Skin epidermis (tissue), 12 donors: ENCODE results near the gene DND1.
"Not testable (repeated sequence)": the region's sequence is repeated elsewhere in the genome, so short reads cannot be mapped to it uniquely, and the experiment has no call there.

Source experiments
- H3K27ac ChIP-seq, 21 experiments: fragments of 200-600 bp; sonication (generic) in 11 of 21; one replicate each; pipeline ENCODE4 v1.5.0; 2020; ENCODE audit warnings: mild to moderate bottlenecking in 3 of 21, inconsistent platforms in 2 of 21, moderate library complexity in 2 of 21
- H3K4me3 ChIP-seq, 7 experiments: fragments of 200-600 bp; sonication (generic) in 2 of 7; one replicate each; pipeline ENCODE4 v1.5.0; 2020; ENCODE audit warnings: inconsistent platforms in 2 of 7, mild to moderate bottlenecking in 2 of 7, moderate library complexity in 1 of 7

DND1 gene

DNA sequence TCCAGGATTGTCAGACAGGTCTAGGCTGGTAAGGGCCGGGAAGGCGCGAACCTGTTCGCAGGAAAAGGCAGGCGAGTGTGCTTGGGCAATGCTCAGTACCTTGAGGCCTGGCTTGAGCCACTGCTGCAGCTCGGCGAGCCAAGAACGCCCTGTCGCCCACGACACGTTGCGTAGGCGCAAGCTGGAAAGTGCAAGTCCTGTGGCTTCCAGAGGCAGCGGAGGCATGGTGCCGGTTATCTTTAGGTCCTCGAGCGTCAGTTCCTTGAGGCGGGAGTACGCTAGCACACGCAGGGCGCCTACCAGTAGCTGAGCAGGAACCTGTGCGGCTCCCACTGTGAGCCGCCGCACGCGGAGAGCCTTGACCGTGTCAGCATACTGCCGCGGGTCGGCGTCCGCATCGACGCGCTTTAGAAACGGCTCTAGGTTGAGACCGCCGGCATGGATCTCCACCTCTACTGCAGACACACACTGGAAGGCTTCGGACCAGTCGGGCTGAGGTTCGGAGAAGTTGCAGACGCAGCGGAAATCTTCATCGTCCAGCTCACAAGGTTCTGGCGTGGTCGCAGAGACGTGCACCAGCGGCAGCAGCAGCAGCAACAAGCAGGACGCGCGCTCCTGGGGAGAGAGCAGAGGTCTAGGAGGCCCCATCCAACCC is 40.9 kb downstream of the DND1 start:
- Histone ChIP-seq H3K27ac (peak overlapping the region; percentile 18 to 86 (median 74)), H3K4me3 (peak overlapping the region; percentile 27 to 41 (median 35))

DNA sequence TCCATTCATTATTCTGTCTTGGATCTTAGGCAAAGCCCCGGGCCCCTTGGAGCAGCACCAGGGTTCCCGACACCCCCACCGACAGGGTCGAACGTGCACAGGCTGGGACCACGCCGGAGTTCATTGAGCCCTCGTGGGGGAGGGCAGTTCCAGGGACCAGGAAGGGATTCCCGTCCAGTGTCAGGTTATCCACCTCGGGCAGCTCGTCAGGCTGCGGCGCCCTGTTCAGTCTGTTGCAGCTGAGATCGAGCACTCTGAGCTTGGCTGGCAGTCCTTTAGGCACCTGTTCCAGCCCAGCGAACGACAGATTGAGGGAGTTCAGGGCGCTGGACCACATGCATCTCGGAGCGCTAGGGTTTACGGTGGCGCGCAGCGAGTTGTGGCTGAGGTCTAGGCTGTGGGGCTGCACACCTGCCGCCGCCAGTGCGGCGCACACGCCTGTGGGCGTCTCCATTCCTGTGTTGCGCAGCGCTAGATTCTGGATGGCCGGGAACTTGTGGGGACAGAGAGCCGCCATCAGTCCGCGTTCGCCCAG is 41.5 kb downstream of the DND1 start:
- Histone ChIP-seq H3K27ac (peak overlapping the region; percentile 18 to 86 (median 74)), H3K4me3 (peak overlapping the region; percentile 27 to 41 (median 35))

DNA sequence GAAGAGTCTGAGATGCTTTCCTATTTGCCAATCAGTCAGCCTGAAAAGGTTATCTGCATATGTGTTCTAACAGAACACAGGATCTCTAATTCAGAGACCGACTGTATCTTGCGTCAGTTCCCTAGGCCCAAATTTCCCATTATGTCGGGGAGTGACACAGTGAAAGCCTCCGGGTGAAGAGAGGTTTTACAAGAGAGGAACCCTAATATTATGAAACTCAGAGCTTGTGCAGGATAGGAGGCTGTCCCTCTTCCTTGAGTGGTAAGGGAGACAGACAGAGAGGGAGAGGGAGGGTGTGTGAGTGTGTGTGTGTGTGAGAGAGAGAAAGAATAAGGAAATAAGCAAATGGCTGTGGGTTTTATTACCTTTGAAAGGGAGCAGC is 42.3 kb downstream of the DND1 start:
- Histone ChIP-seq H3K27ac (peak overlapping the region in 12 of 21 experiments; percentile 45 to 86 (median 74)), H3K4me3 (peak overlapping the region in 6 of 7 experiments; percentile 1 to 41 (median 33))

DNA sequence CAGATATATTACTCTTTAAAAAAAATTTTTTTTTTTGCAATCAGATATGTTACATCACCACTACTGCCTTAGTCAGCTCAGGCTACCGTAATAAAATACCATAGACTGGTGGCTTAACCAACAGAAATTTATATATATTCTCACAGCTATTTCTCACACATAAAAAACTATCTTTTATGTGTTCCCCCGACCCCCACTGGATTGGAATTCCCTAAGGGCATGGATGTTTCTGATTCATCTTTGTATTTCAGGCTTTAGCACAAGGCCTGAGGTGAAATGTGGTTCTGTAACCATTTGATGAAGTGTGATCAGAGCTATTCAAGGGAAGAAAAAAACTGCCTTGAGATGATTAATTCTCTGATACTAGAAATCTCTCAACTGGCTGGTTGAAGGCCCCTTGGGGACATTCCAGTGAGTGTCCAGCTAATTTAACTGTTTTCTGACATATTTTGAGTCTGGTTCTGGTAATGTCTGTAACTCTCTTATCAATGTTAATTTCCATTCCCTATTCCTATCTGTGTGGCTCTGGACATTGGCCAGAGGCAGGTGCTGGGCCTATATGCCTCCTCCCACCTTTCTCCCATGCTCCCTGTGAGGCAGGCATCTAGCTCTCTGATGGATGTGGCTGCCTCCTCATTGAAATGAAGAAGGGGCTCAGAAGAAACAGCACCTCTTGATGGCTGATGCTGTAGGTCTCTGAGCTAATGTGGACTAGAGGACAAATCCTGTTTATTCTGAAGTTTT is 42.9 kb downstream of the DND1 start:
- peak overlapping the region in 4 of 7 experiments; percentile 11 to 41 (median 36) for H3K4me3 ChIP-seq
- H3K27ac ChIP-seq = peak overlapping the region in 12 of 21 experiments; percentile 18 to 86 (median 65)

DNA sequence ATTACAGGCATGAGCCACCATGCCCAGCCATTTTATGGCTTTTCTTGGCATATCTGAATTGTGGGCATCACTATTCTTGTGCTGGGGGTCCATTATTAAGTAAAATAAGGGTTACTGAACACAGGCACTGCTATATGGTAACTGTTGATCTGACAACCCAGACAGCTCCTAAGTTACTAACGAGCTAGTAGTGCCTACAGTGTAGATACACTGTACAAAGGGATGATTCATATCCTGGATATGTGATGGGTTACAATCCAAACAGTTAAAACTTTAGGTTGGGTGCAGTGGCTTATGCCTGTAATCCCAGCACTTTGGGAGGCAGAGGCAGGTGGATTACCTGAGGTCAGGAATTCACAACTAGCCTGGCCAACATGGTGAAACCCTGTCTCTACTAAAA is 44.7 kb downstream of the DND1 start:
- no peak overlapping the region for H3K4me3 ChIP-seq

DNA sequence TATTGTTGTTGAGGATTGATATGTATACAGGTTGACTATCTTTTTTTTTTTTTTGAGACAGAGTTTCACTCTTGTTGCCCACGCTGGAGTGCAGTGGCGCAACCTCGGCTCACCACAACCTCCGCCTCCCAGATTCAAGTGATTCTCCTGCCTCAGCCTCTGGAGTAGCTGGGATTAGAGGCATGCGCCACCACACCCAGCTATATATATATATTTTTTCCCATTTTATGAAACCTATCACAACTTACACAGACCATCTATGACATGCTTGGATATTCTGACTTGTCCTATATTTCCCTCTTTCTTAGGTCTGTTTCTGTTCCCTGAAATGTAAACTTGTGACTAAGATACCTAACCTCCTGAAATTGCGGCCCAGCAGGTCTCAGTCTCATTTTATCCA is 45.4 kb downstream of the DND1 start:
- Histone ChIP-seq H3K27ac (no peak overlapping the region), H3K4me3 (no peak overlapping the region)

More for the DNA sequence above, 44.7 kb downstream of the DND1 start:
- H3K27ac ChIP-seq = no peak overlapping the region

DNA sequence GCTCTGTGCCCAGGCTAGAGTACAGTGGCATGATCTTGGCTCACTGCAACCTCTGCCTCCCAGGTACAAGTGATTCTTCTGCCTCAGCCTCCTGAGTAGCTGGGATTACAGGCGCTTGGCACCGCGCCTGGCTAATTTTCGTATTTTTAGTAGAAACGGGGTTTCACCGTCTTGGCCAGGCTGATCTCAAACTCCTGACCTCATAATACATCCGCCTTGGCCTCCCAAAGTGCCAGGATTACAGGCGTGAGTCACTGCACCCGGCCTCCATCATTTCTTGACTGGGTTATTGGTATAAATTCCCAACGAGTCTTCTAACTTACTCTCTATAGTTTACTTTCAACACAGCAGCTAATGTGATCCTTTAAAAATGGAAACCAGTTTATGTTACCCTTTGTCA is 48.5 kb downstream of the DND1 start:
- H3K27ac ChIP-seq, H3K4me3 ChIP-seq: not testable (repeated sequence)

DNA sequence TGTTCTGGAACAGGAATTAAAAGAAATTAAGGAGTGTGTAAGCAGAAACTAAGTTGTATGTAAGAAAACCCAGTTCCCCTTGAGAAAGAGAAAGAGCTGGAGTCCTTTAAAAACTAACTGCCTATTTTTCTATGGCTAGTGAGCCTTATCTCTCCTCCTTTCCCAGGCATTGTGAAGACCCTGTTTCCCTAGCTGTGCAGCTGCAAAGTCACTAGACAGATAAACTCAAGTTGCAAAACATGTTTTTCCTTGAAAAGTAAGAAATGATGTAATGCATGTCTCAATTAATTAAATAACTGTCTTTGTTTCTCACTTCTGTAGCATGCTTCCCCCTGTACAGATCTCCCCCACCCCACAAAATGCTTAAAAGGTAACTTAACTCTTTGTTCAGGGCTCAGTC is 50.3 kb downstream of the DND1 start:
- H3K27ac ChIP-seq, H3K4me3 ChIP-seq: not testable (repeated sequence)

DNA sequence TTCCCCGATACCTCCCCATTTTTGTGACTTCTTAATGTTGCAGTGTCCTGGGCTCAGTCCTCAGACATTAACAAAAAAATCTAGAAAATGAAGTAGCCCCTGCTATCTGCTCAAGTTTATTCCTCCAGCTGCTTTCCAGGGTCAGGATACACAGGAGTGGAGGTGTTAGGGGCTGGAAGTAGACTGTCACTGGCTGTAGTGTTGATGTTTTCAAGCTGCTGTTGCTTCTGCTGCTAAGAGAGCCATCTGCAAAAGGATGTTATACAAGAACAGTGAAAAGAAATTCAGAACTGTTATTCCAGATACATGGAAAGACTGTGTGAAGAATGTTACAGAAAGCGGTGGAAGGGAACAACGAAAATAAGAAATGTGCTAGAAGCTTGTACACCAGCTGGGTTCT is 51.1 kb downstream of the DND1 start:
- no peak overlapping the region for H3K4me3 ChIP-seq
- H3K27ac ChIP-seq = no peak overlapping the region
